Measurements from ENCODE around the gene MCF2L. TPM values are rescaled to one million over a fixed set of nuclear protein-coding genes. Genes with fewer than 3 reads are reported as not detected.

Gene MCF2L
- total RNA-seq, 4 donors from 2014 or later = 18.3 to 52.6 (median 29.9) TPM

GRCh38 chr13:112930192-112930591 is 38.8 kb upstream of the MCF2L start:
- peaks cover 0 to 23% (median 0%) of the 10 kb centered on the region in 3 donors for H3K4me1 ChIP-seq
- H3K9me3 ChIP-seq = no peaks in the 10 kb centered on the region
- TF ChIP-seq CTCF (IDR thresholded peaks at IDR 0.05) = no peak
- no peak for TF ChIP-seq POLR2AphosphoS5 (IDR thresholded peaks at IDR 0.05)
- no peak for TF ChIP-seq POLR2A (IDR thresholded peaks at IDR 0.05)
- TF ChIP-seq EP300 (IDR thresholded peaks at IDR 0.05) = no peak
- H3K27me3 ChIP-seq = peaks cover 85% of the 10 kb centered on the region
- ATAC-seq = no peak
- H3K4me3 ChIP-seq = no peak overlapping the region
- no peak overlapping the region for H3K27ac ChIP-seq
- H3K36me3 ChIP-seq = no peaks in the 10 kb centered on the region

GRCh38 chr13:112931028-112931934 is 37.7 kb upstream of the MCF2L start:
- TF ChIP-seq POLR2A (IDR thresholded peaks at IDR 0.05) (no peak), EP300 (IDR thresholded peaks at IDR 0.05) (no peak), POLR2AphosphoS5 (IDR thresholded peaks at IDR 0.05) (no peak), CTCF (IDR thresholded peaks at IDR 0.05) (peak in 2 of 4 experiments; percentile 51 to 52)
- WGBS, 2 donors (ENCODE audit: low coverage in 1 of 2) = 57 to 60% methylated on average over 9 to 21 of the region's 32 CpGs
- ATAC-seq = peak; percentile 41
- H3K27me3 ChIP-seq = peaks cover 90% of the 10 kb centered on the region
- peaks cover 0 to 23% (median 0%) of the 10 kb centered on the region in 3 donors for H3K4me1 ChIP-seq
- no peaks in the 10 kb centered on the region for H3K36me3 ChIP-seq
- no peak overlapping the region for H3K4me3 ChIP-seq
- no peaks in the 10 kb centered on the region for H3K9me3 ChIP-seq
- no peak overlapping the region for H3K27ac ChIP-seq

- WGBS, 2 donors (ENCODE audit: low coverage in 1 of 2) = 78 to 88% methylated on average over 4 to 6 of the region's 9 CpGs
Observed at GRCh38 chr13:112932971-112933370, 36.0 kb upstream of the MCF2L start.

GRCh38 chr13:112933649-112934048 is 35.4 kb upstream of the MCF2L start:
- TF ChIP-seq POLR2A (IDR thresholded peaks at IDR 0.05) = no peak
- no peak for TF ChIP-seq CTCF (IDR thresholded peaks at IDR 0.05)
- TF ChIP-seq EP300 (IDR thresholded peaks at IDR 0.05) = no peak
- no peak for TF ChIP-seq POLR2AphosphoS5 (IDR thresholded peaks at IDR 0.05)
- H3K36me3 ChIP-seq = no peaks in the 10 kb centered on the region
- peaks cover 67% of the 10 kb centered on the region for H3K27me3 ChIP-seq
- no peak overlapping the region for H3K27ac ChIP-seq
- H3K4me1 ChIP-seq = peaks cover 0 to 22% (median 0%) of the 10 kb centered on the region in 3 donors
- no peaks in the 10 kb centered on the region for H3K9me3 ChIP-seq
- no peak overlapping the region for H3K4me3 ChIP-seq
- 86% methylated on average over 4 of the region's 7 CpGs; no CpG with 5 or more reads in 1 of the 2 donors for WGBS, 2 donors (ENCODE audit: low coverage in 1 of 2)
- no peak for ATAC-seq

More at GRCh38 chr13:112932971-112933370, 36.0 kb upstream of the MCF2L start:
- peaks cover 73% of the 10 kb centered on the region for H3K27me3 ChIP-seq
- ATAC-seq = no peak
- H3K4me3 ChIP-seq = no peak overlapping the region
- peaks cover 0 to 23% (median 0%) of the 10 kb centered on the region in 3 donors for H3K4me1 ChIP-seq
- H3K27ac ChIP-seq = no peak overlapping the region
- H3K36me3 ChIP-seq = no peaks in the 10 kb centered on the region
- H3K9me3 ChIP-seq = no peaks in the 10 kb centered on the region
- TF ChIP-seq EP300 (IDR thresholded peaks at IDR 0.05) = no peak

GRCh38 chr13:112934078-112934477 is 34.9 kb upstream of the MCF2L start:
- no CpG with 5 or more reads among the region's 6 CpGs for WGBS, 2 donors (ENCODE audit: low coverage in 1 of 2)
- no peak for TF ChIP-seq POLR2AphosphoS5 (IDR thresholded peaks at IDR 0.05)
- no peak for TF ChIP-seq EP300 (IDR thresholded peaks at IDR 0.05)
- TF ChIP-seq CTCF (IDR thresholded peaks at IDR 0.05) = no peak
- TF ChIP-seq POLR2A (IDR thresholded peaks at IDR 0.05) = no peak
- H3K36me3 ChIP-seq = no peaks in the 10 kb centered on the region
- H3K4me3 ChIP-seq = no peak overlapping the region
- no peak for ATAC-seq
- H3K27me3 ChIP-seq = peaks cover 62% of the 10 kb centered on the region
- peaks cover 0 to 18% (median 0%) of the 10 kb centered on the region in 3 donors for H3K4me1 ChIP-seq
- H3K9me3 ChIP-seq = no peaks in the 10 kb centered on the region
- H3K27ac ChIP-seq = no peak overlapping the region
